Colonic mucosa (tissue), 4 donors: ENCODE measurements around the gene CHD5. TPM values are rescaled to one million over a fixed set of nuclear protein-coding genes. Genes with fewer than 3 reads are reported as not detected.

Experiments used
- DNase-seq: peaks from one replicate; pipeline ENCODE4 v3.0.0-alpha.2; 2020
- H3K27ac ChIP-seq: fragments of 200-600 bp; one replicate; pipeline ENCODE4 v1.8.0; 2021
- H3K27me3 ChIP-seq: fragments of 200-600 bp; one replicate; pipeline ENCODE4 v1.8.0; 2021
- H3K36me3 ChIP-seq: fragments of 200-600 bp; one replicate; pipeline ENCODE4 v1.8.0; 2021
- H3K4me1 ChIP-seq: fragments of 200-600 bp; one replicate; pipeline ENCODE4 v1.8.0; 2021; ENCODE audit warnings: mild to moderate bottlenecking
- H3K4me3 ChIP-seq: fragments of 200-600 bp; one replicate; pipeline ENCODE4 v1.8.0; 2021
- H3K9ac ChIP-seq, 2 donors: one replicate each; pipeline ENCODE4 v1.7.0; 2013; ENCODE audit warnings: control low read depth in 2 of 2, low read depth in 2 of 2, low read length in 2 of 2
- H3K9me3 ChIP-seq: fragments of 200-600 bp; one replicate; pipeline ENCODE4 v1.8.0; 2021
- CTCF ChIP-seq: fragments of 200-600 bp; IDR thresholded peaks from one replicate; pipeline ENCODE4 v1.8.0; 2022; ENCODE audit warnings: antibody characterized with exemption, mild to moderate bottlenecking
- intact Hi-C: fragments of 100-400 bp; cut with DNase I; formaldehyde crosslinking; loops from one replicate; pipeline ENCODE4 v1.14.1; 2022
- total RNA-seq, 2 donors: library from RNA; stranded (reverse); fragmentation: NEBNext Ultra II Directional in 1 of 2; extraction: Animal tissue kit (Norgen Biotek cat#: 25700) in 1 of 2; gene quantifications; one replicate each; pipeline ENCODE4 v1.2.1, GENCODE V29; 2021
- donor health status: healthy.
- donor health status: DM: no; HTN: no; CAD: no.
- donor health status: DM: no; HTN: no; CAD: no.

The CHD5 gene
- total RNA-seq, result under 1 TPM; 0.35 to 0.69 TPM

- no peak within 1 kb of the TSS for H3K9ac ChIP-seq
- intact Hi-C loops, result no loop called here
- DNase-seq, result no peak
- no peak for TF ChIP-seq CTCF
- H3K9me3 ChIP-seq, result no peaks in the 10 kb centered on the region
- no peak within 1 kb of the TSS for H3K27ac ChIP-seq
- no peaks in the 10 kb centered on the region for H3K36me3 ChIP-seq
- no peaks in the 10 kb centered on the region for H3K4me1 ChIP-seq
- H3K4me3 ChIP-seq, result no peak within 1 kb of the TSS
- peaks cover 30% of the 10 kb centered on the region for H3K27me3 ChIP-seq
Measured at GRCh38 chr1:6180268-6180706, at the start of gene CHD5. Gene CHD5 (minus strand): TSS chr1:6180321. CDS start chr1:6180023, 298 bp downstream.

- Histone ChIP-seq H3K4me3 (no peak overlapping the region), H3K4me1 (no peaks in the 10 kb centered on the region), H3K27me3 (no peaks in the 10 kb centered on the region), H3K27ac (no peak overlapping the region), H3K36me3 (no peaks in the 10 kb centered on the region), H3K9ac (no peak overlapping the region), H3K9me3 (no peaks in the 10 kb centered on the region)
- intact Hi-C loops, result no loop called here
- DNase-seq, result no peak
- TF ChIP-seq CTCF, result no peak
Measured at GRCh38 chr1:6225651-6226050, 45.5 kb upstream of the CHD5 start.

GRCh38 chr1:6224718-6225117, 44.6 kb upstream of the CHD5 start:
- no peak overlapping the region for H3K9ac ChIP-seq
- H3K36me3 ChIP-seq, result no peaks in the 10 kb centered on the region
- no peak for TF ChIP-seq CTCF
- H3K27me3 ChIP-seq, result no peaks in the 10 kb centered on the region
- H3K4me1 ChIP-seq, result no peaks in the 10 kb centered on the region
- intact Hi-C loops, result no loop called here
- no peak overlapping the region for H3K4me3 ChIP-seq
- H3K9me3 ChIP-seq, result no peaks in the 10 kb centered on the region
- no peak overlapping the region for H3K27ac ChIP-seq
- no peak for DNase-seq

DNA sequence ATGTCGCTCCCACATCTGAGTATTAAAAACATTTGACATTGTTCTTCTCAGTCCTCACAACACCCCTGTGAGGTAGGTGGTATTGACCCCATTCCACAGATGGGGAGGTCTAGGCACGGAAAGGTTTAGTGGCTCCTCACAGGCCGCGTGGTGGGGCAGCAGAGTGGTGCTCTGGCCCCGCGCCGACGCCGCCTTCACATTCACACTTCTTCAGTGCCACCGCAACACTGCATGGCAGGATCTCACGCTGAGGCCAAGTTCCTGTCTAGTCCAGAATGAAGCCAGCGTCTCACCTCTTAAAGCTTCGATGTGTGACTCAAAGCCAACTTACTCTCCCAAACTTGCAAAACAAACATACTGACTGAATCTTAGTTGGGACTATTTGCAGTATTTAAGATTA, 43.5 kb upstream of the CHD5 start:
- DNase-seq, result no peak
- Histone ChIP-seq H3K4me1 (no peaks in the 10 kb centered on the region), H3K9me3 (no peaks in the 10 kb centered on the region), H3K9ac (no peak overlapping the region), H3K27me3 (no peaks in the 10 kb centered on the region), H3K4me3 (no peak overlapping the region), H3K27ac (no peak overlapping the region), H3K36me3 (no peaks in the 10 kb centered on the region)
- no peak for TF ChIP-seq CTCF
- intact Hi-C loops, result no loop called here

GRCh38 chr1:6222636-6223035, 42.5 kb upstream of the CHD5 start:
- intact Hi-C loops, result no loop called here
- H3K9ac ChIP-seq, result no peak overlapping the region
- H3K9me3 ChIP-seq, result no peaks in the 10 kb centered on the region
- peak; percentile 62 for DNase-seq
- no peak overlapping the region for H3K27ac ChIP-seq
- no peak overlapping the region for H3K4me3 ChIP-seq
- no peaks in the 10 kb centered on the region for H3K36me3 ChIP-seq
- TF ChIP-seq CTCF, result no peak
- H3K27me3 ChIP-seq, result no peaks in the 10 kb centered on the region
- no peaks in the 10 kb centered on the region for H3K4me1 ChIP-seq
